GM21381 (cell line): ENCODE data around the gene ZNF500.

Source experiments
- ATAC-seq: cut with Tn5 transposase; IDR thresholded peaks from one replicate; pipeline ENCODE4 v1.9.1; 2021; ENCODE audit warnings: mild to moderate bottlenecking, moderate library complexity; ENCODE audit not compliant: unreplicated experiment

The ZNF500 gene

GRCh38 chr16:4775005-4775404, 8.0 kb upstream of the ZNF500 start:
- ATAC-seq: no peak

- ATAC-seq: no peak
These were observed 5.4 kb upstream of the ZNF500 start for GRCh38 chr16:4772351-4772750.

GRCh38 chr16:4771646-4772045, 4.7 kb upstream of the ZNF500 start:
- no peak for ATAC-seq

DNA sequence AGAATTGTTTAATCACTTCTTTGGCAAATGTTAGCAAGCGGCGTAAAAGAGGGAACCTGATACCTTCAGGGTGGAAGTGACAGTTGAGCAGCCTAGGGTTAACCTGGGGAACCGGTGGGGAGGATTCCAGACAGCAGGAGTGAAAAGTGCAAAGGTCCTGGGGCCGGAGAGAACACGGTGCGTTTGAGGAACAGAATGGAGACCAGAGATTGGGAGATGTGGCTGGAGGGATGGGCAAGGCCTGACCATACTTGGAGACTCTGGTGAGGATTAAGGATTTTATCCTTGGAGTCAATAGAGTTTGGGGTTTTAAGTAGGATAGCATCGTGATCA, 2.3 kb upstream of the ZNF500 start:
- no peak for ATAC-seq

DNA sequence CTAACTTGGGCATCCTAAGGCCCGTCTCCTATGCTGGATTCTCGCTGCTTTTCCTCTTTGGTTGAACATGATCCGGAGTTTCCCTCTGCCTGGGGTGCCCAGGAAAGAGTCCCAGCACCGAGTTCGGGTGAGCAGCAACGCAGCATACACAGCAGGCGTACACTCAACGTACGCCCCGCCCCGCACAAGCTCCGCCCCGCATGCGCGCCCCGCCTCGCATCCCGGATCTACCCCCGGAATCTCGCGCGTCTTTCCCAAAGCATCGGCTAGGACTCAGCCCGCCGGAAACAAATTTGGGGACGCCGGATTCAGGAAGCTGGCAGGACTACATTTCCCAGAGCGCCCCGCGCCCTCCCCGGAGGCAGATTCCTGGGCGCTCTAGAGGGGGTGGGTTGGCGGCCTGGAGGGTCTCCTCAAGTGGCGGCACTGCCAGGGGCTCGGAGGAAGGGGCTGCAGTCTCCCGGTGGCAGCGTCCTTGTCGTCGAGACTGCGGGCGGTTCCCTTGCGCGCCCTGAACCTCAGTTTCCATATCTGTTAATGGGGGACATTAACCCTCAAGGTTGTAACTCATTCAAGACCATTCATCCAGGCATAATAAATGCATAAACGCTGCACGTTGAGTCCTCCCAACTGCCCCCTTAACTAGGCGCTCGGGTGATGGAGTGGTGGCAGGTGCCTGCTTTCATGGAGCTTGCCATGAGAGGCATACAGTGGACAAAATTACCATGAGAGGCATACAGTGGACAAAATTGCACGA, 1.8 kb upstream of the ZNF500 start:
- peak; percentile 54 for ATAC-seq

- no peak for ATAC-seq
These were observed 1.0 kb upstream of the ZNF500 start for GRCh38 chr16:4767872-4768548.

DNA sequence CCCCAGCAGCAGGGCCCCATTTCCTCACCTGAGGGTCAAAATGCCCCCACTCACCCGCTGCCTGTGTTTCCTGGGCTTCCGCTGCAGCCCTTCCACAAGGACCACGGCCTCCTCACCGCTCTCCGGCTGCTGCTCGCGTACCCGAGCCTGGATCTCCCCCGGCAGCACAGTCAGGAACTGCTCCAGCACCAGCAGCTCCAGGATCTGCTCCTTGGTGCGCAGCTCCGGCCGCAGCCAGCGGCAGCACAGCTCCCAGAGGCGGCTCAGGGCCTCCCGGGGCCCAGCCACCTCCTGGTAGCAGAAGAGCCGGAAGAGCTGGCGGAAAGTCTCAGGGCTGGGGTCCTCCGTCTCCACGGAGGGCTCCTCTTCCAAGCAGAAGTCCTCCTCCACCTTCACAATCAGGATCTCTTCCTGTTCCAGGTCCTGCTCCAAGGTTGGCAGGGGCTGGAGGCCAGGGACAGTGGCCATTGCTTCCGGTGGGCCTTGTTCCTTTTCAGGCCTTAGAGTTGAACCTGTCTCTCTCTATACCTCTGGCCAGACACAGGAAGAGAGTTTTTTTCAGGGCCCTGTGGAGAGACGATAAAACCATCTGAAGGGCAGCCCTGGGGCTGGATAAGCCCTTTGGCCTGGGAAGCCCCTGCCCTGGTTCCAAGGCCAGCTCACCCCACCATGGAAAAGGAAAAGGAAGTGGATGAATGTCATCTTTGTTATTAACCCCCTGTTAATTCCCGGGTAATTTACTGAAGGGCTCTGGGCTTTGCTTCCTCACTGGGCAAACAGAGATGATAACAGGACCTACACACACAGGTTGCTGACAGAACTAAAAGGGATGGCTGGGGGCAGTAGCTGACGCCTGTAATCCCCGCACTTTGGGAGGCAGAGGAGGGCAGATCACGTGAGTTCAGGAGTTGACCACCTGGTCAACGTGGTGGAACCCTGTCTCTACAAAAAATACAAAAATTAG, 1.2 kb downstream of the ZNF500 start:
- no peak for ATAC-seq

DNA sequence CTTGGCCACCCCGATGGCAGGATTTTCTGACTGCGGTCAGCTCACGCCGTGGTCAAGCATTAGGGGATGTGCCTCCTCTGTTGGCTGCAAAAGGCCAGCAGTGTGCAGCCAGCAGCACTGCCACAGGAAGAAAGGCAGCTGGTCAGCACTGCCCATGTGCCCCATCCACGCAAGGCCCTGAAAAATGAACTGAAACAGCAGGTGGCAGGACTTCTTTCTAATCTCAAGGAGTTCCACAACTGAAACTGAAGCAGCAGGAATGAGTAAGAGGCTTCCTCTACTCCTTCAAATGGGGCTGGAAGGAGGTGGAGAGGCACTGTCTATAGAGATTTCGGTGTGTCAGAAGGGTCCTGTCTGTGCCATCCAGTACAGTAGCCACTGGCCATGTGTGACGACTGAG, 3.2 kb downstream of the ZNF500 start:
- ATAC-seq: no peak

DNA sequence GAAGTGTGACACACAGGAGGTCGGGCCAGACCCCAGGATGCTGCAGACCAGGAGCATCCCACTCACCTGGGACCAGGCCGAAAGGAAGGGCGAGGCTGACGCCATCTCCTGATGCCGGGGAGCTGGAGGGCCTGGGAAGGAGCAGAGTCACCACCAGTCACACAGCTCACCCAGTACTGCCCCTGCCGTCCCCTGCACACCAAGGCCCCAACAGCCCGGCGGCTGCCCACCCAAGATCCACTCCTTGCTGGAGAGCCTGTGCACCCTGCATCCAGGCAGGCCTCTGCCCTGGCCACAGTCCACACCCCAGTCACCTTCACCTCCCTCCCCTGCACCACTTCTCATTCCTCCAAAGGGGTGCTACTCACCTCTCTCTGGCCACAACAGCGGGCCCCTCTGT, 4.8 kb downstream of the ZNF500 start:
- no peak for ATAC-seq

DNA sequence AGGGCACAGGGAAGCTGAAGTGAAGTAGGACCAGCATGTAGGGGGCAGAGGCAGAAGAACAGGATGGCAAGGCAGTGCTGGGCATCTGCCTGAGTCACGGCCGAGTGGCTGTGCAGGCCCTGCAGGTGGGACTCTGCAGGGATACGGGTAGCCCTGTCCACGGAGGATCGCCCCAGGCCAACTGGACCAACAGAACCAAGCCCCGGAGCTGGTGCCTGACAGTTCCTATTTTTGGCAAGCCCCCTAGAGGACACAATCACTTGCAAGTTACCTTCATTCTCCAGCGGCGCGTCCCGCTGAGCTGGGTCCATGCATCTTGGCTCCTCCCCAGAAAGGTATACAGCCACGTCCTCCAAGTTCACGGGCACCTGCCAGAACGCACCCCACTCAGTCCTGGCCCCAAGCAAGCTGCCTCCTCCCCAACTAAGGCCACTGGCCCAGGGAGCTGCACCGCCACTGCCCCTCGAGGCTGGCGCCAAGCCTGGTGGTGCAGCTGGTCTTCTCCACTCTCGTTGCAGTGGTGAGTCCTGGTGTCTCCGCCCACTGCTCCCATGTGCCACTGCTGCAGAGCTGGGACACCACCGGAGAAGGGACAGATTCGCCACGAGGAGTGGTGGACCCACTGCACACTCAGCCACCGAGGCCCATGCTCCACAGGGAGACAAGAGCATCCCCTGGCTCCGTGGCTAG, 6.6 kb downstream of the ZNF500 start:
- no peak for ATAC-seq

DNA sequence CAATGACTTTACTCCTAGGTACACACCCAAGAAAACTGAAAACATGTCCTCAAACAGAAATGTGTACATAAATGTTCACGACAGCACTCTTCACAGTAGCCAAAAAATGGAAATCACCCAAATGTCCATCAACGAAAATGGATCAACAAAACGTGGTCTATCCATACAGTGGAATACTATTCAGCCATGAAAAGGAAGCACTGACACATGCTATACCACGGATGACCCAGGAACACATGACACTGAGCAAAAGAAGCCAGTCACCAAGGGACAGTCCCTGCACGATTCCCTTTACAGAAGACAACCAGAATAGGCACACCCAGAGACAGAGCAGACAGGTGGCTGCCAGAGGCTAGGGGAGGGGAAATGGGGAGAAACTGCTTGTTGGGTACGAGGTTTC, 11.3 kb downstream of the ZNF500 start:
- ATAC-seq: no peak

DNA sequence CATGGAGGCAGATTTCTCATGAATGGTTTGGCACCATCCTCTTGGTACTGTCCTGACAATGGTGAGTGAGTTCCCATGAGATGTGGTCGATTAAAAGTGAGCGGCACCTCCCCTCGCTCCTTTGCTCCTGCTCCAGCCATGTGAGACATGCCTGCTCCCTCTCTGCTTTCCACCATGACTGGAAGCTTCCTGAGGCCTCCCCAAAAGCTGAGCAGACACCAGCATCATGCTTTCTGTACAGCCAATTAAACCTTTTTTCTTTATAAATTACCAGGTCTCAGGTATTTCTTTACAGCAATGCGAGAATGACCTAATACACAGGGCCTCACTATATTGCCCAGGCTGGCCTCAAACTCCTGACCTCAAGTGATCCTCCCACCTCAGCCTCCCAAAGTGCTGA, 12.1 kb downstream of the ZNF500 start:
- ATAC-seq: no peak

DNA sequence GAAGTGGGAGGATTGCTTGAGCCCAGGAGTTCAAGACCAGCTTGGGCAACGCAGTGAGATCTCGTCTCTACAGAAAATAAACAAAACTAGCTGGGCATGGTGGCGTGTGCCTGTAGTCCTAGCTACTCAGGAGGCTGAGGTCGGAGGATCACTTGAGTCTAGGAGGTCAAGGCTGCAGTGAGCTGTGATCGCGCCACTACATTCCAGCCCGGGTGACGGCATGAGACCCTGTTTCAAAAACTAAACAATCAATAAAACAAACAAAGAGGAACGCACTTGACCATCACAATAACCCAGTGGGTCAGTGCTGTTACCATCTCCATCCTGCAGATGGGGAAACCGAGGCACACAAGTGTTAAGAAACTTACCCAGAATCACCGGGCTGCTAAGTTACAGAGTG, 13.7 kb downstream of the ZNF500 start:
- ATAC-seq: no peak

DNA sequence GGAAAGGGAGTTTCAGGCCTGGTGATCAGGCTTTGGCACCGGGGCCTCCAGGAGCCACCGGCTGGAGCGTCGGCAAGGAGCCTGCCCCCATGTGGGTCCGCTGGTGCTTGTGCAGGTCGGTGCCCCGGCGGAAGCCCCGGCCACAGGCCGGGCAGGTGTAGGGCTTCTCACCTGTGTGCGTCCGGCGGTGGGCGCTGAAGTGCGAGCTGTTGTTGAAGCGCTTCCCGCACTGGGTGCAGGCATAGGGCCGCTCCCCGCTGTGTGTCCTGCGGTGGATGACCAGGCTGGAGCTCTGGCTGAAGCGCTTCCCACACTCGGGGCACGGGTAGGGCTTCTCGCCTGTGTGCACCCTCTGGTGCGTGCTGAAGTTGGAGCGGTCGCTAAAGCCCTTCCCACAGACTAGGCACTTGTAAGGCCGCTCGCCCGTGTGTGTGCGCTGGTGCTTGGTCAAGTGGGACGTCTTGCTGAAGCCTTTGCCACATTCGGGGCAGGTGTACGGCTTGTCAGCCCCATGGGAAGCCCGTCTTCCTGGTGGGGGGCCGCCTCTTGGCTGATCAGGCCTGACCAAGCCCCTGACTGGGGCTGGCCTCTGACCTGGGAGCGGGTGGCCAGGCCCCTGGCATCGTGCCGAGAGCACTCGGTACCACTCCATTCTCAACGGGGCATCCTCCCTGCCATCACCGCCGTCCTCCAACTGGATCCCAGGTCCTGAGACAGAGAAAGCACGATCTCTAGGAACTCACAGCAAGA, 14.4 kb downstream of the ZNF500 start:
- no peak for ATAC-seq

- no peak for ATAC-seq
These were observed 16.1 kb downstream of the ZNF500 start for GRCh38 chr16:4750896-4751295.

- no peak for ATAC-seq
These were observed 17.2 kb downstream of the ZNF500 start for GRCh38 chr16:4749700-4750257.

DNA sequence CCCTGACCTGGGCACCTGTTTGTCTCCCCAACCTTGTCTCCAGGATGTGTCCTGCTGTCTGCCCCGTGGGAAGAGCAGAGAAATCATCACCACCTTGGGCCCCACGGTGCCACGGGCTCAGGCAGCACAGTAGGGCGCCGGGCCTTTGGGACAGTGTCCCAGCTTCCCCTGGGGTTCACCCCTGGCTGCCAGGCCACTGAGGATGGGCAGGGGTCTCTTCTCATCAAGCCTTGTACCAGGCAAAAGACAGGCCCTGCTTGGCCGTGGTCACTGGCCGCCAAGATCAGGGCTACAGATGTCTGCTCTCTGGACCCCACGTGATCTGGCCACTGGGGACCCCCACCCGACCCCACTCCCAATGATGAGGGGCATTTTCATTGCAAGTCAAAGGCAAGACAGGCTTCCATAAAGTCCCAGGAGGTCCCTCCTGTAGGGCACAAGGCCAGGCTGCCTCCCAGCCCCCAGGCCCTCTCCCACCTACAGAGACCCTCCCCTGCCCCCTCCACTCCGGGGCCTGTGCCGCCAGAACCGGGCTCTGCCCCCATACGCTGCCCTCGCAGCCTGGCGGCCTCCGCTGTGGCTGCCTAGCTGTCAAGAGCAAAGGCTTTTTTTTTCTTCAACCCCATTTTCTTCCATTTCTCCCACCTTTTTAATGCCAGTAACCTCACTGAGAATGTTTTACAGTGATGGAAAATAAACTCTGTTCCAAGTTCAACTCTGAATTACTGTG, 18.1 kb downstream of the ZNF500 start:
- no peak for ATAC-seq

DNA sequence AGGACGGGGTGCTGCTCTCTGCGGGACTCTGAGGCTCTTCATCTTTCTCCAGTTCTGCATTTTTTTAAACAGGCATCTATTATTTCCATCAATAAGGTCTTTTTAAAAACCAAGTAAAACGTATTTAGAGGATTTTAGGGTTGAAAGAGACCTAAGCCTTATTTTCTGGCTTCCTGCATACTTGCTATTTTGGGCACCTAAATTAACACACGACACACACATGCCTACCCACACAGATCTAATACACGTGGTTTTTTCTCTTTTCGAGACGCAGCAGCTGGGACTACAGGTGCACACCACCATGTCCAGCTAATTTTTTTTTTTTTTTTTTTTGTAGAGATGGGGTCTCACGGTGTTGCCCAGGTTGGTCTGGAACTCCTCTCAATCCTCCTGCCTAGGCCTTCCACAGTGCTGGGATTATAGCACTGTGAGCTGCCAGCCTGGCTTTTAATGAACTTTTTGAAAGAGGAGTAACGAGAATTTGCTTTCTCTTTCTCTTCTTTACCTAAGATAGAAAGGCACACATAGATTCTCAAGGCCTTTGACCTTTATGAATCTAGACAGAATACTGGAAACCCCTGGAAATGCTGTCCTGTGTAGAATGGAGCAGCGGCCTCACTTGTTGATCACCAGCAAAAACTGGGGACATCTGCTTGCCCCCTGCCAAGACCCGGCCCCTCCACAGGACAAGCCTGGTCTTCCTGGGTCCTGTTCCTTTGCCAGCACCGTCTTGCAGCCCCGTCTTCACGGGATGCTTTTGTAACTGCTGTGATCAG, 18.9 kb downstream of the ZNF500 start:
- no peak for ATAC-seq
